CD4-positive, alpha-beta T cell treated with Interleukin-2 at 100 ng/mL for 4 hours (primary cell): ENCODE results near the gene FLG2.
"Not testable (repeated sequence)": the region's sequence is repeated elsewhere in the genome, so short reads cannot be mapped to it uniquely, and the experiment has no call there.

Source experiments
- DNase-seq: peaks from one replicate; pipeline ENCODE4 v3.0.0-alpha.2; 2020; ENCODE audit warnings: low spot score

The FLG2 gene

GRCh38 chr1:152312169-152312568, 47.6 kb downstream of the FLG2 start:
- DNase-seq = not testable (repeated sequence)

DNA sequence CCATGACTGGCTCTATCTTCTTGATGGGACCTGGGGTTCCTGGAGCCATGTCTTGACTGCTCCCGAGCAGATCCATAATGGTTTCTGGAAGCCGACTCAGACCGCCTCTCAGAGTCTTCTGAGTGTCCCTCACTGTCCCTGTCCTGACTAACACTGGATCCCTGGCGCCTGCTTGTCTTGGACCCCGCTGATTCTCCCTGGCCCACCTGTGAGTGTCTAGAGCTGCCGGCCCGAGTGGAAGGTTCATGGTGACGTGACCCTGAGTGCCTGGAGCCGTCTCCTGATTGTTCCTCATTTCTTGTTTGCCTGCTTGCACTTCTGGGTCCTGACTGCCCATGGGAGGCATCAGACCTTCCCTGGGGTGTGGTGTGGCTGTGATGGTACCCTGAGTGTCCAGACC, 49.9 kb downstream of the FLG2 start:
- DNase-seq = no peak

DNA sequence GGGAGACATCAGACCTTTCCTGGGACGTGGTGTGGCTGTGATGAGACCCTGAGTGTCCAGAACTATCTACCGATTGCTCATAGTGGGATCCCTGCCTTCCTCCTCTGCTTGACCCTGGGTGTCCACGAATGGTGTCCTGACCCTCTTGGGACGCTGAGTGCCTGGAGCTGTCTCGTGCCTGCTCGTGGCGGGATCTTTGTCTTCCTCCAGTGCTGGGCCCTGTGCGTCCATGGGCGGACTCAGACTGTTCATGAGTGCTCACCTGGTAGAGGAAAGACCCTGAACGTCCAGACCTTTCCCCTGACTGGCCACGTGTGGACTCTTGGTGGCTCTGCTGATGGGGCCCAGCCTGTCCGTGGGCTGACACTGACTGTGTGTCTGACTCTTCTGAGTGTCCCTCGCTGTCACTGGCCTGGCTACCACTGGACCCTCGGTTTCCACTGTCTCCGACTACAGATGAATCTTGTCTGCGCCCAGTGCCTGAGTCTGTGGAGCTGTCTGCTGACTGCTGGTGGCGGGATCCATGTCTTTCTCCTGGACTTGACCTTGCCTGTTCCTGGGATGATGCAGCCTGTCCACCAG, 50.4 kb downstream of the FLG2 start:
- not testable (repeated sequence) for DNase-seq

DNA sequence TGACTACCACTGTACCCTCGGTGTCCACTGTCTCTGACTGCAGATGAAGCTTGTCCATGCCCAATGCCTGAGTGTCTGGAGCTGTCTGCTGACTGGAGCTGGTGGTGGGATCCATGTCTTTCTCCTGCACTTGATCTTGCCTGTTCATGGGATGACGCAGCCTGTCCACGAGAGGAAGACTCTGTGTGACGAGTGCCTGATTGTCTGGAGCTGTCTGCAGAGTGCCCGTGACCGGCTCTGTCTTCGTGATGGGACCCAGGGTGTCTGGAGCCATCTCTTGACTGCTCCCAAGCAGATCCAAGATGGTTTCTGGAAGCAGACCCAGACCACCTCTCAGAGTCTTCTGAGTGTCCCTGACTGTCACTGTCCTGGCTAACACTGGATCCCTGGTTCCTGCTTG, 51.0 kb downstream of the FLG2 start:
- not testable (repeated sequence) for DNase-seq

- not testable (repeated sequence) for DNase-seq
Observed at GRCh38 chr1:152307970-152308369, 51.8 kb downstream of the FLG2 start.

GRCh38 chr1:152306123-152306522, 53.7 kb downstream of the FLG2 start:
- not testable (repeated sequence) for DNase-seq

DNA sequence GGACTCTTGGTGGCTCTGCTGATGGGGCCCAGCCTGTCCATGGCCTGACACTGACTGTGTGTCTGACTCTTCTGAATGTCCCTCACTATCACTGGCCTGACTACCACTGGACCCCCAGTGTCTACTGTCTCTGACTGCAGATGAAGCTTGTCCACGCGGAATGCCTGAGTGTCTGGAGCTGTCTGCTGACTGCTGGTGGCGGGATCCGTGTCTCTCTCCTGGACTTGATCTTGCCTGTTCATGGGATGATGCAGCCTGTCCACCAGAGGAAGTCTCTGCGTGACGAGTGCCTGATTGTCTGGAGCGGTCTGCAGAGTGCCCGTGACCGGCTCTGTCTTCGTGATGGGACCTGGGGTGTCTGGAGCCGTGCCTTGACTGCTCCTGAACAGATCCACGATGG, 55.0 kb downstream of the FLG2 start:
- not testable (repeated sequence) for DNase-seq

- DNase-seq = not testable (repeated sequence)
Observed at GRCh38 chr1:152303139-152303872, 56.5 kb downstream of the FLG2 start.
